ENCODE results near the gene PPP2R2C.

PPP2R2C gene

GRCh38 chr4:6443035-6444023, 29.1 kb downstream of the PPP2R2C start:
- H3K27ac Mint-ChIP-seq, result no peak overlapping the region
- H3K4me3 Mint-ChIP-seq, result no peak overlapping the region
- no peaks in the 10 kb centered on the region for H3K4me1 Mint-ChIP-seq (ENCODE audit: low read depth)
- intact Hi-C loops (cut with micrococcal nuclease), result no loop called here
- H3K27me3 Mint-ChIP-seq, result peaks cover 9% of the 10 kb centered on the region
- H3K9me3 Mint-ChIP-seq, result no peaks in the 10 kb centered on the region
- H3K36me3 Mint-ChIP-seq (ENCODE audit: low read depth), result no peaks in the 10 kb centered on the region

DNA sequence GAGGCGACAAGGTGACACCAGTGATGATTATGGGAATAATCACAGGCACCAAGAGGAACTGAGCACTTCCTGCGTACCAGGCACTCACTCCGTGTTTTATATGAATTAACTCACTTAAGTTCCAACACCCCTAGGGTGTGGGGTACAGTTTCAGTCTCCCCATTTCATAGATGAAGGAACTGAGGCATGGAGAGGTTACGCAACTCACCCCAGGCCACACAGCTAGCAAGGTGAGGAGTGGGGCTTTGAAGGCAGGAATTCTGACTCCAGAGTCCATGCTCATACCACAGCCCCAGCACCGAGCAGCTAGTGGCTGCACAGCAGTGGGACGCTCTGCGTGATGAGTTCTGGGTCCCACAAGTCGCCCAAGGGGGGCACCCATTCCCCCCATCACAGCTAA, 29.9 kb downstream of the PPP2R2C start:
- Mint-ChIP-seq H3K4me3 (no peak overlapping the region), H3K9me3 (no peaks in the 10 kb centered on the region), H3K4me1 (ENCODE audit: low read depth) (no peaks in the 10 kb centered on the region), H3K36me3 (ENCODE audit: low read depth) (no peaks in the 10 kb centered on the region), H3K27me3 (peaks cover 6% of the 10 kb centered on the region), H3K27ac (no peak overlapping the region)
- intact Hi-C loops (cut with micrococcal nuclease), result no loop called here

- H3K9me3 Mint-ChIP-seq, result no peaks in the 10 kb centered on the region
- H3K36me3 Mint-ChIP-seq (ENCODE audit: low read depth), result no peaks in the 10 kb centered on the region
- intact Hi-C loops (cut with micrococcal nuclease), result no loop called here
- no peak overlapping the region for H3K4me3 Mint-ChIP-seq
- no peaks in the 10 kb centered on the region for H3K4me1 Mint-ChIP-seq (ENCODE audit: low read depth)
- H3K27me3 Mint-ChIP-seq, result peaks cover 3% of the 10 kb centered on the region
- H3K27ac Mint-ChIP-seq, result no peak overlapping the region
These were observed 30.7 kb downstream of the PPP2R2C start for GRCh38 chr4:6441758-6442157.

DNA sequence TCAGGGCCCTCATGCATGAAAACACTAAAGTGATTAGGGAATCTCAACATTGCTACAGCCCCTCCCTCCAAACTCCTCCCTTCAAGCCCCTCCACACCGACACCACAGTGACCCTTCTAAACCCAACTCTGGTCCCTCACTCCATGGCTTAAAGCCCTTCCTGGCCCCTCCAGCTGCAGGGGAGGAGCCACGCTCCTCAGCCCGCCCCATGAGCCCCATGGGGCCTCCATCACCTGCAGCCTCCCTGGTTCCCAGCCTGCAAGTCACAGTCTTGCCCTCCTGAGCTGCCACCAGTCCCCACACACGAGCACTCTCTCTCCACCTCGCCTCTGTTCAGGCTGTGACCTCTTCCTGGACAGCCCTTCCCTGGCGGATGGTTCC, 31.2 kb downstream of the PPP2R2C start:
- Mint-ChIP-seq H3K4me3 (no peak overlapping the region), H3K9me3 (no peaks in the 10 kb centered on the region), H3K27me3 (no peaks in the 10 kb centered on the region), H3K36me3 (ENCODE audit: low read depth) (no peaks in the 10 kb centered on the region), H3K27ac (no peak overlapping the region), H3K4me1 (ENCODE audit: low read depth) (no peaks in the 10 kb centered on the region)
- intact Hi-C loops (cut with micrococcal nuclease), result no loop called here

GRCh38 chr4:6440506-6441201, 31.8 kb downstream of the PPP2R2C start:
- Mint-ChIP-seq H3K4me1 (ENCODE audit: low read depth) (no peaks in the 10 kb centered on the region), H3K4me3 (no peak overlapping the region), H3K27me3 (no peaks in the 10 kb centered on the region), H3K27ac (no peak overlapping the region), H3K36me3 (ENCODE audit: low read depth) (no peaks in the 10 kb centered on the region), H3K9me3 (peaks cover under 1% of the 10 kb centered on the region)
- intact Hi-C loops (cut with micrococcal nuclease), result no loop called here

DNA sequence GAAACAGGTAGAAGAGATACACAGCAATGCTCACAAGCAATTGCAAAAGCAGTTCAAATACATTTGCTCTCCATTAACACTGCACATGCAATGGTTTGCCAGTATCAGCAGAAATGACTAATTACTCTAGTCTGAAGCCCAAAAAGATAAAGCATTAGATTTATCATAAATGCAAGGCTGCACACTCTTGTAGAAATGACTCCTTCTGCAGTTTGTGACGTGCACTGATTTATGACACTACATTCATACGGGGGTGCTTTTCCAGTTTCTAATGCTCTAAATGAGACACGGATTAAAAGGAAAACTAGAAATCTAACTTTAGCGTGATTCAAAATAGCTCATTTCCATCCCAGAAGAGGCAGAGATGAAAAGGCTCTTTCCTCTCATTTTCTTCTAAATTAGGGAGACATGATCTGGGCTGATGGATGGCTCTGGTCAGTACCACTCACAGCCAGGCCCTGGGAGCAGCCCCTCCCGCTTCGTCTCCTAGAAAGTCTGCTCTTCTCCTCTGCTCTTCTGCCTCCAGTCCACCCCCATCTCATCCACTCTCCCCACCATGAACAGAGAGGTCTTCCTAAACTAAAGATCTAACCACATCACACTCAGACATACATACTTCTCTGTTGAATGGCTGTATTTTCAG, 33.2 kb downstream of the PPP2R2C start:
- intact Hi-C loops (cut with micrococcal nuclease), result no loop called here
- Mint-ChIP-seq H3K4me3 (no peak overlapping the region), H3K27me3 (no peaks in the 10 kb centered on the region), H3K27ac (no peak overlapping the region), H3K36me3 (ENCODE audit: low read depth) (no peaks in the 10 kb centered on the region), H3K4me1 (ENCODE audit: low read depth) (no peaks in the 10 kb centered on the region), H3K9me3 (peaks cover 11% of the 10 kb centered on the region)

- no peaks in the 10 kb centered on the region for H3K4me1 Mint-ChIP-seq (ENCODE audit: low read depth)
- H3K36me3 Mint-ChIP-seq (ENCODE audit: low read depth), result no peaks in the 10 kb centered on the region
- H3K4me3 Mint-ChIP-seq, result no peak overlapping the region
- H3K27ac Mint-ChIP-seq, result no peak overlapping the region
- intact Hi-C loops (cut with micrococcal nuclease), result no loop called here
- H3K9me3 Mint-ChIP-seq, result peaks cover 11% of the 10 kb centered on the region
- no peaks in the 10 kb centered on the region for H3K27me3 Mint-ChIP-seq
These were observed 34.6 kb downstream of the PPP2R2C start for GRCh38 chr4:6437826-6438238.

DNA sequence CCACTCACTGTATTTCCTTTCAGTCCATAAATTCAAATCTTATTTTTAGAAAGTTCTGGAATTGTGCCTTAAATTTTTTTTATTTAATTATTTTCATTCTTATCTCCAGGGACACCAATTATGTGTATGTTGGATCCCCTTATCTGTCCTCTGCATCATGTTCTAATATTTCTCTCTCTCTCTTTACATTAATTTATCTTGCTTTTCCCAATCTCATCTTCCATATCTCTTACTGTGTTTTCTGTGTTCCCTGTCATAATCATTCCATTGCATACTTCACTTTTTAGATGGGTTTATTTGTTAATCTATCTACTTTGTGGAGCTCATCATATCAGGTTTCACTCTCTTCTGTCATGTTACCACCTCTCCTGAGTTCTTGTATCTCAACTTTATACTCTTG, 37.4 kb downstream of the PPP2R2C start:
- H3K9me3 Mint-ChIP-seq, result peaks cover 11% of the 10 kb centered on the region

GRCh38 chr4:6430927-6431326, 41.5 kb downstream of the PPP2R2C start:
- Mint-ChIP-seq H3K27ac (no peak overlapping the region), H3K27me3 (no peaks in the 10 kb centered on the region), H3K9me3 (peaks cover 11% of the 10 kb centered on the region), H3K4me3 (no peak overlapping the region), H3K36me3 (ENCODE audit: low read depth) (no peaks in the 10 kb centered on the region), H3K4me1 (ENCODE audit: low read depth) (no peaks in the 10 kb centered on the region)
- intact Hi-C loops (cut with micrococcal nuclease), result no loop called here

More for the DNA sequence above, 37.4 kb downstream of the PPP2R2C start:
- intact Hi-C loops (cut with micrococcal nuclease), result no loop called here
- Mint-ChIP-seq H3K27me3 (no peaks in the 10 kb centered on the region), H3K27ac (no peak overlapping the region), H3K4me1 (ENCODE audit: low read depth) (no peaks in the 10 kb centered on the region), H3K4me3 (no peak overlapping the region), H3K36me3 (ENCODE audit: low read depth) (no peaks in the 10 kb centered on the region)

DNA sequence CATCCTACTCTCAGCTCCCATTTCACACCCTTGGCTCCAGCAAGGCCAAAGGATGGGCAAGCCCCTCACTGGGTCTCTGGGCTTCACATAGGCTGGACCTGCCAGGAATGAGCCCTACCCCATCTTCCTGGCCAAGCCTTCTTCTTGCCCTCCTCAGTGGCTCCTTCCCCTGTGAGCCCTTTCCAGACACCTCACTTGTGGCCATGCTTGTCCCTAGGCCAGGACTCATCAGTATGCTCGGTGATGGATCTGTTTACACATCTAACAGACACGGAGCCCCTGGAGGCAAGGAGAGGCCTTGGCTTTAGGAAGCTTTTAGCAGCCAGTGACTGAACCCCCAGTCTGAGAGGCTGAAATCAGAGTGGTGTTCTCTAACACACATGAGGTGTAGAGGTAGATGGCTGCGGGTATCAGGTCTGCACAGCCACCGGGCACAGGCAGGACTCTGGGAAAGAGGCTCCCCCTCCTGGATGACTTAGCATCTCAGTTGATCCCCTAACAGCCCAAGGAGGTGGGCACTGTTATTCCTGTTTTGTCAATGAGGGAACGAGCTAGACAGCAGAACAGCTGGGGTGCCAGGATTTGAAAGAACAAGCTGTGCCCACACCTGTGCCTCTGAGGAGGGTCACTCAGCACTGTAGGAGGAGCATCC, 44.8 kb downstream of the PPP2R2C start:
- Mint-ChIP-seq H3K4me3 (no peak overlapping the region), H3K27ac (no peak overlapping the region), H3K27me3 (peaks cover 2% of the 10 kb centered on the region), H3K4me1 (ENCODE audit: low read depth) (peaks cover 14% of the 10 kb centered on the region), H3K9me3 (no peaks in the 10 kb centered on the region), H3K36me3 (ENCODE audit: low read depth) (no peaks in the 10 kb centered on the region)
- intact Hi-C loops (cut with micrococcal nuclease), result no loop called here

- no peak overlapping the region for H3K4me3 Mint-ChIP-seq
- H3K27ac Mint-ChIP-seq, result no peak overlapping the region
- H3K36me3 Mint-ChIP-seq (ENCODE audit: low read depth), result no peaks in the 10 kb centered on the region
- peaks cover 2% of the 10 kb centered on the region for H3K27me3 Mint-ChIP-seq
- H3K9me3 Mint-ChIP-seq, result no peaks in the 10 kb centered on the region
- intact Hi-C loops (cut with micrococcal nuclease), result no loop called here
- peaks cover 14% of the 10 kb centered on the region for H3K4me1 Mint-ChIP-seq (ENCODE audit: low read depth)
These were observed 45.6 kb downstream of the PPP2R2C start for GRCh38 chr4:6426571-6427438.

DNA sequence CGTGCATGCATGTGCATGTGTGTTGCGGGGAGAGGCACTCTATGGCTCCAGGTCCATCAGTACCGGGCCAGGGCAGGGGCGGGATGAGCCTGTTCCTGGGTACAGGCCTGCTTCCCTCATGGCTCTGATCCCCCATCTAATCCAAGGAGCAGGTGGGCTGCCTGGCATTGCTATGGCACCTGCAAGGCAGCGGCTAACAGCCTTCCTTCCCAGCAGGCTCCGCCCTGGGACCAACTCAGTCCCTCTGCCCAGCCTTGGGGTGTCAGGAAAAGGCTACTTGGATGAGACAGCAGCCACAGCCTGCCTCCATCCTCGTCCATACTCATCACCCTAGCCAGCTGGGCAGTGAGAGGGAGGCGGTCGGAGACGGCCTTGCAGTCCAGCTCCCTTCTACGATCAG, 46.5 kb downstream of the PPP2R2C start:
- Mint-ChIP-seq H3K4me1 (ENCODE audit: low read depth) (peaks cover 14% of the 10 kb centered on the region), H3K36me3 (ENCODE audit: low read depth) (no peaks in the 10 kb centered on the region), H3K4me3 (no peak overlapping the region), H3K27ac (no peak overlapping the region), H3K27me3 (peaks cover 2% of the 10 kb centered on the region), H3K9me3 (no peaks in the 10 kb centered on the region)
- intact Hi-C loops (cut with micrococcal nuclease), result no loop called here

GRCh38 chr4:6425336-6425735, 47.1 kb downstream of the PPP2R2C start:
- intact Hi-C loops (cut with micrococcal nuclease), result no loop called here
- H3K9me3 Mint-ChIP-seq, result no peaks in the 10 kb centered on the region
- peaks cover 3% of the 10 kb centered on the region for H3K27me3 Mint-ChIP-seq
- H3K4me3 Mint-ChIP-seq, result no peak overlapping the region
- no peak overlapping the region for H3K27ac Mint-ChIP-seq
- no peaks in the 10 kb centered on the region for H3K36me3 Mint-ChIP-seq (ENCODE audit: low read depth)
- peaks cover 14% of the 10 kb centered on the region for H3K4me1 Mint-ChIP-seq (ENCODE audit: low read depth)

Data from dendritic cell treated with granulocyte-macrophage colony-stimulating factor and Interleukin-4, amounts not matched to agents 40 ng/mL and 50 ng/mL, for 4 days (primary cell).